ENCODE results near the gene CHD1.

- TF ChIP-seq CTCF (IDR thresholded peaks at IDR 0.05) (no peak), POLR2A (IDR thresholded peaks at IDR 0.05) (no peak)
Measured at GRCh38 chr5:98880151-98880550, 48.7 kb downstream of the CHD1 start.

Data from thyroid gland (tissue), 4 donors.